Ovary (tissue), 9 donors: Measurements from ENCODE around the gene NUDT9. TPM values are rescaled to one million over a fixed set of nuclear protein-coding genes. Genes with fewer than 3 reads are reported as not detected.

Experiments
- DNase-seq, 5 donors: peaks; one replicate each; pipeline ENCODE4 v3.0.0-alpha.2; 2019 to 2020
- H3K27ac ChIP-seq, 2 donors: fragments of 200-600 bp; one replicate each; pipeline versions ENCODE4 v1.5.1 to v1.8.0; 2019 to 2022
- H3K27me3 ChIP-seq: fragments of 200-600 bp; one replicate; pipeline ENCODE4 v1.8.0; 2022
- H3K36me3 ChIP-seq: fragments of 200-600 bp; sonication (generic); one replicate; pipeline ENCODE4 v1.5.1; 2019
- H3K4me1 ChIP-seq: one replicate; pipeline ENCODE4 v1.8.1; 2013; ENCODE audit warnings: mild to moderate bottlenecking, moderate library complexity; ENCODE audit not compliant: insufficient read depth
- H3K4me3 ChIP-seq: fragments of 200-600 bp; sonication (generic); one replicate; pipeline ENCODE4 v1.5.1; 2017
- H3K9me3 ChIP-seq, 2 donors: fragments of 200-600 bp in 1 of 2; sonication (generic) in 1 of 2; one replicate each; pipeline versions ENCODE4 v1.5.1 to v1.8.1; 2013 to 2019; ENCODE audit warnings: mild to moderate bottlenecking in 1 of 2, moderate library complexity in 1 of 2
- CTCF ChIP-seq, 3 donors: fragments of 450-650 bp in 2 of 3; fragments of 200-600 bp in 1 of 3; IDR thresholded peaks; one replicate each; pipeline versions ENCODE4 v1.5.1 to v1.8.0; 2016 to 2022; ENCODE audit warnings: antibody characterized with exemption in 3 of 3, mild to moderate bottlenecking in 1 of 3
- EP300 ChIP-seq: sonication (generic); formaldehyde crosslinking; IDR thresholded peaks from one replicate; pipeline ENCODE4 v1.6.1; 2017; ENCODE audit warnings: antibody characterized with exemption
- POLR2A ChIP-seq: fragments of 450-650 bp; IDR thresholded peaks from one replicate; pipeline ENCODE4 v1.6.1; 2017; ENCODE audit warnings: antibody characterized with exemption, mild to moderate bottlenecking, moderate library complexity
- WGBS, 3 donors: extraction: QIAGEN DNeasy Blood & Tissue Kit in 1 of 3; methylation state at CpG; one replicate each; pipeline versions ENCODE4 v1.1.5 to v1.1.7; 2013 to 2017; 5-methylcytosine and 5-hydroxymethylcytosine counted together
- intact Hi-C, 4 donors: fragments of 100-400 bp; cut with DNase I; formaldehyde crosslinking; loops; one replicate each; pipeline versions ENCODE4 v1.11.0 to v1.15.1; 2022 to 2023
- polyA plus RNA-seq, 2 donors: library from polyadenylated mRNA; stranded (reverse); fragments of 200-250 nt in 1 of 2; fragments of 350-450 nt in 1 of 2; fragmentation: Illumina TruSeq in 1 of 2; extraction: RNeasy Lipid Tissue Mini Kit (QIAGEN cat#74804) in 1 of 2; gene quantifications; one replicate each; pipeline ENCODE4 v1.2.3, GENCODE V29; 2013 to 2014
- total RNA-seq, 7 donors: library from RNA; depleted of rRNA in 2 of 7; stranded (reverse); fragments of >200 nt in 2 of 7; fragmentation: NEBNext Ultra II Directional in 3 of 7; extraction: Animal tissue kit (Norgen Biotek cat#: 25700) in 3 of 7; gene quantifications; one replicate each; pipeline versions ENCODE4 v1.1.0 to v1.2.4, GENCODE V29; 2016 to 2023
- donor health status: DM: no; HTN: no; CAD: no; lungs with moderate emphysema.
- donor health status: DM: no; HTN: no; CAD: no.
- donor health status: Bipolar disorder and iron deficiency.
- donor health status: DM: yes; HTN: yes; CAD: no.
- donor health status: DM: no; HTN: no; CAD: no.
- donor health status: DM: yes; HTN: yes; CAD: no.

The NUDT9 gene
- total and polyA plus RNA-seq, 9 donors, result 14.1 to 44.6 (median 30.0) TPM

- TF ChIP-seq POLR2A (no peak), CTCF (IDR thresholded peaks at IDR 0.05) (no peak), EP300 (no peak)
- no peak for DNase-seq
- no peaks in the 10 kb centered on the region for H3K9me3 ChIP-seq
- no peaks in the 10 kb centered on the region for H3K36me3 ChIP-seq
- peaks cover 7% of the 10 kb centered on the region for H3K4me1 ChIP-seq
- no peaks in the 10 kb centered on the region for H3K27me3 ChIP-seq
- intact Hi-C loops, result no loop called here
- WGBS, 3 donors, result 15 to 25% (median 24%) methylated on average over 5 of the region's 5 CpGs
- H3K27ac ChIP-seq, result no peak overlapping the region
- H3K4me3 ChIP-seq, result no peak overlapping the region
Observed at GRCh38 chr4:87498446-87498900, 76.1 kb downstream of the NUDT9 start.

- Histone ChIP-seq H3K27me3 (no peaks in the 10 kb centered on the region), H3K4me1 (peaks cover 7% of the 10 kb centered on the region), H3K9me3 (no peaks in the 10 kb centered on the region), H3K27ac (no peak overlapping the region), H3K36me3 (no peaks in the 10 kb centered on the region), H3K4me3 (no peak overlapping the region)
- no peak for DNase-seq
- TF ChIP-seq POLR2A (no peak), CTCF (IDR thresholded peaks at IDR 0.05) (no peak), EP300 (no peak)
- WGBS, 3 donors, result 53 to 73% (median 66%) methylated on average over 7 of the region's 7 CpGs
- intact Hi-C loops, result no loop called here
Observed at GRCh38 chr4:87499403-87500091, 77.2 kb downstream of the NUDT9 start.

- no peak for TF ChIP-seq POLR2A
- TF ChIP-seq CTCF (IDR thresholded peaks at IDR 0.05), result no peak
- no peak for TF ChIP-seq EP300
- Histone ChIP-seq H3K36me3 (no peaks in the 10 kb centered on the region), H3K4me1 (peaks cover 7% of the 10 kb centered on the region), H3K27ac (no peak overlapping the region), H3K9me3 (no peaks in the 10 kb centered on the region), H3K4me3 (no peak overlapping the region), H3K27me3 (no peaks in the 10 kb centered on the region)
- intact Hi-C loops, result no loop called here
- WGBS, 3 donors, result 77 to 87% (median 84%) methylated on average over 4 of the region's 4 CpGs
- no peak for DNase-seq
Observed at GRCh38 chr4:87500092-87500462, 77.7 kb downstream of the NUDT9 start.

DNA sequence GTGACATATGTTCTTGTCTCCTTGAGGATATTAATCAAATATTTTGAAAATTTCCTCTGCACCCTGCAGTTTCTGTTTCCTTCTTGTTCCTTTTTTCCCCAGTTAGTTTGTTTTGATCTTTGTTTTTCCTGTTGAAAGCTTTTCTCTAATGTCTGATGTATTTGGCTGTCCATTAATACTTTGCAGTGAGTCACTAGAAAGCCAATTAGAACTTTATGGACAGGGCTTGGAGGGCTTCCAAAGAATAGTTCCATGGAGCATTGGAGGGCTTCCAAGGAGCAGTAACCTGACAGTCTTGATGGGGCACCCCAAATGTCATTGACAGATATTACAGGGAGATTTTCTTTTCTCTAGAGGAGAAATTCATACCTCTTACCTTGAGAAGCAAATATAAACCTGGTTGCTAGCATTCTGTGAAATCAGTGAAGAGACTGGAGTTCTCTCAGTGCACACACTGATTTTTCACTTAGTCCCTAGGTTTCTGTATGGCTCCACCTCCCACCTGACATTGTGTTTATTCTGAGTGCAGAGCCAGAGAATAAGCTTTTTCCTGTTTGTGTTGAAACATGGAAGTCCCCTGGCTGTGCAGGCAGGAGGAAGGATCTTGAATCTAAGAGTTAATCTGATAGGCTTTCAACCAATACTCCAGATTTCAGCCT is 80.3 kb downstream of the NUDT9 start:
- TF ChIP-seq POLR2A (no peak), EP300 (no peak), CTCF (IDR thresholded peaks at IDR 0.05) (no peak)
- Histone ChIP-seq H3K27ac (no peak overlapping the region), H3K4me1 (peaks cover 6% of the 10 kb centered on the region), H3K9me3 (no peaks in the 10 kb centered on the region), H3K4me3 (no peak overlapping the region), H3K36me3 (no peaks in the 10 kb centered on the region), H3K27me3 (no peaks in the 10 kb centered on the region)
- intact Hi-C loops, result no loop called here
- DNase-seq, result no peak
